ENCODE measurements around the gene MEGF8. TPM values are rescaled to one million over a fixed set of nuclear protein-coding genes. Genes with fewer than 3 reads are reported as not detected.

The MEGF8 gene
- total RNA-seq, 8 experiments from 2014 or later = 9.8 to 72.2 (median 28.7) TPM

Other genes with a start within 250 kb of the MEGF8 start
- gene ZNF574, start 249.5 kb upstream of the MEGF8 start, total RNA-seq = 10 to 100 TPM in 6 of 8 experiments, 1 to 10 TPM in 2; 7.4 to 17.4 (median 11.6) TPM
- 10 to 100 TPM in 4 of 8 experiments, 1 to 10 TPM in 2, under 1 TPM in 2; 0.54 to 30.6 (median 7.7) TPM for gene POU2F2, start 193.2 kb upstream of the MEGF8 start, total RNA-seq
- 10 to 100 TPM; 17.9 to 35.9 (median 24.7) TPM for gene DEDD2, start 108.0 kb upstream of the MEGF8 start, total RNA-seq
- gene ZNF526, start 105.3 kb upstream of the MEGF8 start, total RNA-seq = 10 to 100 TPM in 2 of 8 experiments, 1 to 10 TPM in 6; 5.1 to 14.1 (median 8.0) TPM
- 10 to 100 TPM; 17.7 to 30.0 (median 26.5) TPM for gene GSK3A, start 83.0 kb upstream of the MEGF8 start, total RNA-seq
- gene ERF, start 70.5 kb upstream of the MEGF8 start, total RNA-seq = 10 to 100 TPM in 7 of 8 experiments, 1 to 10 TPM in 1; 8.4 to 55.4 (median 17.4) TPM
- 10 to 100 TPM; 15.8 to 59.1 (median 27.9) TPM for gene CIC, start 56.4 kb upstream of the MEGF8 start, total RNA-seq
- gene PRR19, start 23.5 kb upstream of the MEGF8 start, total RNA-seq = 1 to 10 TPM in 6 of 8 experiments, under 1 TPM in 2; 0.92 to 2.6 (median 1.1) TPM
- 100 to 1,000 TPM in 4 of 8 experiments, 10 to 100 TPM in 4; 19.2 to 230 (median 114) TPM for gene PAFAH1B3, start 23.0 kb upstream of the MEGF8 start, total RNA-seq
- 10 to 100 TPM in 2 of 8 experiments, 1 to 10 TPM in 4, under 1 TPM in 1, not detected in 1; 0.42 to 18.5 (median 5.9) TPM for gene TMEM145, start 12.3 kb upstream of the MEGF8 start, total RNA-seq
- 1 to 10 TPM in 3 of 8 experiments, under 1 TPM in 3, not detected in 2; 0.76 to 4.6 (median 1.1) TPM for gene CNFN, start 64.7 kb downstream of the MEGF8 start, total RNA-seq
- 10 to 100 TPM in 3 of 8 experiments, 1 to 10 TPM in 5; 4.2 to 13.5 (median 7.2) TPM for gene LIPE, start 101.8 kb downstream of the MEGF8 start, total RNA-seq
- gene CXCL17, start 117.3 kb downstream of the MEGF8 start, total RNA-seq = under 1 TPM in 5 of 8 experiments, not detected in 3; 0.11 to 0.57 (median 0.36) TPM
- gene CEACAM1, start 202.8 kb downstream of the MEGF8 start, total RNA-seq = 10 to 100 TPM in 1 of 8 experiments, 1 to 10 TPM in 4, under 1 TPM in 3; 0.14 to 15.7 (median 1.3) TPM

Measured in motor neuron (in vitro differentiated cells).